ENCODE measurements around the gene TOR2A.

TOR2A gene

GRCh38 chr9:127721391-127721821 is 13.7 kb downstream of the TOR2A start:
- Histone ChIP-seq H3K27ac (no peak overlapping the region), H3K9me3 (ENCODE audit: low read depth, low read length) (no peaks in the 10 kb centered on the region), H3K36me3 (ENCODE audit: insufficient read depth, low read length) (no peaks in the 10 kb centered on the region), H3K4me3 (no peak overlapping the region), H3K9ac (ENCODE audit: insufficient read length) (no peak overlapping the region)
- TF ChIP-seq FOXP2 (optimal IDR thresholded peaks at IDR 0.05; ENCODE audit: control extremely low read depth, extremely low read length, insufficient read depth) (no peak), POLR2AphosphoS5 (IDR thresholded peaks at IDR 0.05; ENCODE audit: borderline replicate concordance, low read depth, low read length) (no peak)
- DNase-seq (ENCODE audit: low read depth, low spot score) = no peak

GRCh38 chr9:127720865-127721227 is 14.2 kb downstream of the TOR2A start:
- H3K9ac ChIP-seq (ENCODE audit: insufficient read length) = no peak overlapping the region
- H3K36me3 ChIP-seq (ENCODE audit: insufficient read depth, low read length) = no peaks in the 10 kb centered on the region
- H3K9me3 ChIP-seq (ENCODE audit: low read depth, low read length) = no peaks in the 10 kb centered on the region
- no peak for DNase-seq (ENCODE audit: low read depth, low spot score)
- H3K27ac ChIP-seq = no peak overlapping the region
- H3K4me3 ChIP-seq = no peak overlapping the region
- TF ChIP-seq EZH2 (IDR thresholded peaks at IDR 0.05) = no peak
- TF ChIP-seq POLR2AphosphoS5 (IDR thresholded peaks at IDR 0.05; ENCODE audit: borderline replicate concordance, low read depth, low read length) = no peak
- no peak for TF ChIP-seq FOXP2 (optimal IDR thresholded peaks at IDR 0.05; ENCODE audit: control extremely low read depth, extremely low read length, insufficient read depth)

GRCh38 chr9:127720031-127720864 is 14.8 kb downstream of the TOR2A start:
- no peak for DNase-seq (ENCODE audit: low read depth, low spot score)
- Histone ChIP-seq H3K9me3 (ENCODE audit: low read depth, low read length) (no peaks in the 10 kb centered on the region), H3K27ac (no peak overlapping the region), H3K36me3 (ENCODE audit: insufficient read depth, low read length) (no peaks in the 10 kb centered on the region), H3K9ac (ENCODE audit: insufficient read length) (no peak overlapping the region), H3K4me3 (no peak overlapping the region)
- no peak for TF ChIP-seq POLR2AphosphoS5 (IDR thresholded peaks at IDR 0.05; ENCODE audit: borderline replicate concordance, low read depth, low read length)
- no peak for TF ChIP-seq EZH2 (IDR thresholded peaks at IDR 0.05)
- TF ChIP-seq FOXP2 (optimal IDR thresholded peaks at IDR 0.05; ENCODE audit: control extremely low read depth, extremely low read length, insufficient read depth) = no peak

GRCh38 chr9:127717766-127718165 is 17.3 kb downstream of the TOR2A start:
- H3K9ac ChIP-seq (ENCODE audit: insufficient read length) = no peak overlapping the region
- H3K36me3 ChIP-seq (ENCODE audit: insufficient read depth, low read length) = no peaks in the 10 kb centered on the region
- no peak overlapping the region for H3K4me3 ChIP-seq
- TF ChIP-seq EZH2 (IDR thresholded peaks at IDR 0.05) (no peak), FOXP2 (optimal IDR thresholded peaks at IDR 0.05; ENCODE audit: control extremely low read depth, extremely low read length, insufficient read depth) (no peak), POLR2AphosphoS5 (IDR thresholded peaks at IDR 0.05; ENCODE audit: borderline replicate concordance, low read depth, low read length) (no peak)
- DNase-seq (ENCODE audit: low read depth, low spot score) = no peak
- no peaks in the 10 kb centered on the region for H3K9me3 ChIP-seq (ENCODE audit: low read depth, low read length)
- no peak overlapping the region for H3K27ac ChIP-seq

GRCh38 chr9:127716412-127716811 is 18.7 kb downstream of the TOR2A start:
- Histone ChIP-seq H3K4me3 (peak overlapping the region; percentile 86), H3K27ac (no peak overlapping the region), H3K36me3 (ENCODE audit: insufficient read depth, low read length) (no peaks in the 10 kb centered on the region), H3K9me3 (ENCODE audit: low read depth, low read length) (no peaks in the 10 kb centered on the region), H3K9ac (ENCODE audit: insufficient read length) (no peak overlapping the region)
- DNase-seq (ENCODE audit: low read depth, low spot score) = no peak
- TF ChIP-seq EZH2 (IDR thresholded peaks at IDR 0.05) (no peak), FOXP2 (optimal IDR thresholded peaks at IDR 0.05; ENCODE audit: control extremely low read depth, extremely low read length, insufficient read depth) (no peak), POLR2AphosphoS5 (IDR thresholded peaks at IDR 0.05; ENCODE audit: borderline replicate concordance, low read depth, low read length) (no peak)

- DNase-seq (ENCODE audit: low read depth, low spot score) = peak; percentile 39
- H3K27ac ChIP-seq = no peak within 1 kb of the TSS
- no peaks in the 10 kb centered on the region for H3K36me3 ChIP-seq (ENCODE audit: insufficient read depth, low read length)
- no peaks in the 10 kb centered on the region for H3K9me3 ChIP-seq (ENCODE audit: low read depth, low read length)
- no peak for TF ChIP-seq FOXP2 (optimal IDR thresholded peaks at IDR 0.05; ENCODE audit: control extremely low read depth, extremely low read length, insufficient read depth)
- TF ChIP-seq POLR2AphosphoS5 (IDR thresholded peaks at IDR 0.05; ENCODE audit: borderline replicate concordance, low read depth, low read length) = peak; percentile 31; the same call in 1 of the 2 replicates
- H3K4me3 ChIP-seq = peak within 1 kb of the TSS; percentile 86
- peak within 1 kb of the TSS; percentile 62 for H3K9ac ChIP-seq (ENCODE audit: insufficient read length)
These were observed 19.4 kb downstream of the TOR2A start, which contains the start of the genes PTRH1 and TTC16 for GRCh38 chr9:127715470-127716337. Gene PTRH1, minus strand, starts transcription at chr9:127715663. Its CDS starts 24 bp downstream, at chr9:127715639. Gene TTC16, plus strand, starts transcription at chr9:127716079. Its CDS starts 67 bp downstream, at chr9:127716146.

- no peak for DNase-seq (ENCODE audit: low read depth, low spot score)
These were observed 20.1 kb downstream of the TOR2A start for GRCh38 chr9:127714951-127715469.

More at GRCh38 chr9:127714951-127715469, 20.1 kb downstream of the TOR2A start:
- H3K27ac ChIP-seq = no peak overlapping the region
- peak overlapping the region; percentile 62 for H3K9ac ChIP-seq (ENCODE audit: insufficient read length)
- no peaks in the 10 kb centered on the region for H3K9me3 ChIP-seq (ENCODE audit: low read depth, low read length)
- H3K36me3 ChIP-seq (ENCODE audit: insufficient read depth, low read length) = no peaks in the 10 kb centered on the region
- TF ChIP-seq FOXP2 (optimal IDR thresholded peaks at IDR 0.05; ENCODE audit: control extremely low read depth, extremely low read length, insufficient read depth) = no peak
- TF ChIP-seq EZH2 (IDR thresholded peaks at IDR 0.05) = no peak
- no peak for TF ChIP-seq POLR2AphosphoS5 (IDR thresholded peaks at IDR 0.05; ENCODE audit: borderline replicate concordance, low read depth, low read length)
- H3K4me3 ChIP-seq = peak overlapping the region; percentile 86
